Right lung (tissue), 5 donors: Measurements from ENCODE around the gene FGFBP3. TPM values are rescaled to one million over a fixed set of nuclear protein-coding genes. Genes with fewer than 3 reads are reported as not detected.

Experiments used
- DNase-seq, 2 donors: peaks; one replicate each; pipeline ENCODE4 v3.0.0-alpha.2; 2013
- polyA plus RNA-seq, 5 donors: library from polyadenylated mRNA; unstranded; fragments of 120-200 nt; gene quantifications; one replicate each; pipeline versions ENCODE4 v1.2.1 to v1.2.3, GENCODE V29; 2013; ENCODE audit warnings: inconsistent platforms in 1 of 5, low replicate concordance in 1 of 5; ENCODE audit not compliant: insufficient read length in 5 of 5, insufficient read depth in 1 of 5

FGFBP3 gene
- polyA plus RNA-seq, 5 donors: 2.9 to 4.1 (median 3.2) TPM

GRCh38 chr10:91860885-91861284, 48.4 kb downstream of the FGFBP3 start:
- DNase-seq: no peak

GRCh38 chr10:91856637-91857036, 52.6 kb downstream of the FGFBP3 start:
- DNase-seq: no peak

Other genes with a start within 250 kb of the FGFBP3 start
- 10 to 100 TPM; 40.8 to 66.7 (median 60.9) TPM for gene TNKS2, start 111.1 kb downstream of the FGFBP3 start, polyA plus RNA-seq
- 10 to 100 TPM; 34.2 to 61.6 (median 55.2) TPM for gene BTAF1, start 14.3 kb upstream of the FGFBP3 start, polyA plus RNA-seq